ENCODE data around the gene PRMT2.

DNA sequence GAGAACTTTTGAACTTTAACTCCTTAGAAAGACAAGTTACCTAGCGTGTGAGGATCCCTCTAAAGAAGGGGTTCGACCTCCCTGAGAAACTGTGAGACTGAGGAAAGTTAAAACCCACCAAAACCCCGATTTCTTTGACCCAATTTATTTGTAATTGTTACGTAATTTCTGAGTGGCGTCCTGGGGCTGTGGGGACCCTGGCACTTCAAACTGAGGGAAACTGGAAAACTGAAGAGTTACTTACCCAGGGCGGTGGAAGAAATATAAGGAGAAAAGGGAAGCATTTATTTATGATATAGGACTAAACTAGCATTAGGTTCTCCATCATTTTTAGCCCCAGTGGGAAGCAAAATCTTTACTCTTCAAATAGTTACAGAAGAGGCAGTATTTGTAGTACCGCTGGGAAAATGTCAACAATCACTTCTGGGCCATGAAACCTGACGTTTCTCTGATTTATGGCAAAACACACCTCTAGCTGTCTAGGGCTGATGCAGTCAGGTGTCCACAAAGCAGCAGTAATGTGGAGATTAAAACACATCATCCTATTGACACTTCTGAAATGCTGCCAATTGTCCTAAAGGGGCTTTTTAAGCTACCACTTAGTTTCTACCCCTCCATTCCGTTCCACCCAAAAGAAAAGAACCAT is 31.0 kb upstream of the PRMT2 start:
- TF ChIP-seq, protein P1, sequence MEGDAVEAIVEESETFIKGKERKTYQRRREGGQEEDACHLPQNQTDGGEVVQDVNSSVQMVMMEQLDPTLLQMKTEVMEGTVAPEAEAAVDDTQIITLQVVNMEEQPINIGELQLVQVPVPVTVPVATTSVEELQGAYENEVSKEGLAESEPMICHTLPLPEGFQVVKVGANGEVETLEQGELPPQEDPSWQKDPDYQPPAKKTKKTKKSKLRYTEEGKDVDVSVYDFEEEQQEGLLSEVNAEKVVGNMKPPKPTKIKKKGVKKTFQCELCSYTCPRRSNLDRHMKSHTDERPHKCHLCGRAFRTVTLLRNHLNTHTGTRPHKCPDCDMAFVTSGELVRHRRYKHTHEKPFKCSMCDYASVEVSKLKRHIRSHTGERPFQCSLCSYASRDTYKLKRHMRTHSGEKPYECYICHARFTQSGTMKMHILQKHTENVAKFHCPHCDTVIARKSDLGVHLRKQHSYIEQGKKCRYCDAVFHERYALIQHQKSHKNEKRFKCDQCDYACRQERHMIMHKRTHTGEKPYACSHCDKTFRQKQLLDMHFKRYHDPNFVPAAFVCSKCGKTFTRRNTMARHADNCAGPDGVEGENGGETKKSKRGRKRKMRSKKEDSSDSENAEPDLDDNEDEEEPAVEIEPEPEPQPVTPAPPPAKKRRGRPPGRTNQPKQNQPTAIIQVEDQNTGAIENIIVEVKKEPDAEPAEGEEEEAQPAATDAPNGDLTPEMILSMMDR (conservative IDR thresholded peaks at IDR 0.05; ENCODE audit: low read depth in 2 of 2), result no peak
- TF ChIP-seq EZH2 (IDR thresholded peaks at IDR 0.05; ENCODE audit: low read depth, unreplicated experiment) (no peak), POLR2AphosphoS5 (IDR thresholded peaks at IDR 0.05; ENCODE audit: low read depth) (no peak), EZH2phosphoT487 (IDR thresholded peaks at IDR 0.05; ENCODE audit: unreplicated experiment) (no peak), ZNF114 (CRISPR knock-in tag; IDR thresholded peaks at IDR 0.05) (no peak), CREB1 (CRISPR knock-in tag; IDR thresholded peaks at IDR 0.05; ENCODE audit: low read depth) (no peak), JUNB (IDR thresholded peaks at IDR 0.05; ENCODE audit: unreplicated experiment) (no peak)
- TF ChIP-seq, protein P2, sequence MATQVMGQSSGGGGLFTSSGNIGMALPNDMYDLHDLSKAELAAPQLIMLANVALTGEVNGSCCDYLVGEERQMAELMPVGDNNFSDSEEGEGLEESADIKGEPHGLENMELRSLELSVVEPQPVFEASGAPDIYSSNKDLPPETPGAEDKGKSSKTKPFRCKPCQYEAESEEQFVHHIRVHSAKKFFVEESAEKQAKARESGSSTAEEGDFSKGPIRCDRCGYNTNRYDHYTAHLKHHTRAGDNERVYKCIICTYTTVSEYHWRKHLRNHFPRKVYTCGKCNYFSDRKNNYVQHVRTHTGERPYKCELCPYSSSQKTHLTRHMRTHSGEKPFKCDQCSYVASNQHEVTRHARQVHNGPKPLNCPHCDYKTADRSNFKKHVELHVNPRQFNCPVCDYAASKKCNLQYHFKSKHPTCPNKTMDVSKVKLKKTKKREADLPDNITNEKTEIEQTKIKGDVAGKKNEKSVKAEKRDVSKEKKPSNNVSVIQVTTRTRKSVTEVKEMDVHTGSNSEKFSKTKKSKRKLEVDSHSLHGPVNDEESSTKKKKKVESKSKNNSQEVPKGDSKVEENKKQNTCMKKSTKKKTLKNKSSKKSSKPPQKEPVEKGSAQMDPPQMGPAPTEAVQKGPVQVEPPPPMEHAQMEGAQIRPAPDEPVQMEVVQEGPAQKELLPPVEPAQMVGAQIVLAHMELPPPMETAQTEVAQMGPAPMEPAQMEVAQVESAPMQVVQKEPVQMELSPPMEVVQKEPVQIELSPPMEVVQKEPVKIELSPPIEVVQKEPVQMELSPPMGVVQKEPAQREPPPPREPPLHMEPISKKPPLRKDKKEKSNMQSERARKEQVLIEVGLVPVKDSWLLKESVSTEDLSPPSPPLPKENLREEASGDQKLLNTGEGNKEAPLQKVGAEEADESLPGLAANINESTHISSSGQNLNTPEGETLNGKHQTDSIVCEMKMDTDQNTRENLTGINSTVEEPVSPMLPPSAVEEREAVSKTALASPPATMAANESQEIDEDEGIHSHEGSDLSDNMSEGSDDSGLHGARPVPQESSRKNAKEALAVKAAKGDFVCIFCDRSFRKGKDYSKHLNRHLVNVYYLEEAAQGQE (IDR thresholded peaks at IDR 0.05; ENCODE audit: unreplicated experiment), result no peak
- TF ChIP-seq, protein P3, sequence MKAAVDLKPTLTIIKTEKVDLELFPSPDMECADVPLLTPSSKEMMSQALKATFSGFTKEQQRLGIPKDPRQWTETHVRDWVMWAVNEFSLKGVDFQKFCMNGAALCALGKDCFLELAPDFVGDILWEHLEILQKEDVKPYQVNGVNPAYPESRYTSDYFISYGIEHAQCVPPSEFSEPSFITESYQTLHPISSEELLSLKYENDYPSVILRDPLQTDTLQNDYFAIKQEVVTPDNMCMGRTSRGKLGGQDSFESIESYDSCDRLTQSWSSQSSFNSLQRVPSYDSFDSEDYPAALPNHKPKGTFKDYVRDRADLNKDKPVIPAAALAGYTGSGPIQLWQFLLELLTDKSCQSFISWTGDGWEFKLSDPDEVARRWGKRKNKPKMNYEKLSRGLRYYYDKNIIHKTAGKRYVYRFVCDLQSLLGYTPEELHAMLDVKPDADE (IDR thresholded peaks at IDR 0.05), result no peak

Data from GM23338 (cell line).